Measurements from ENCODE around the gene ZNF385D.

ZNF385D gene

DNA sequence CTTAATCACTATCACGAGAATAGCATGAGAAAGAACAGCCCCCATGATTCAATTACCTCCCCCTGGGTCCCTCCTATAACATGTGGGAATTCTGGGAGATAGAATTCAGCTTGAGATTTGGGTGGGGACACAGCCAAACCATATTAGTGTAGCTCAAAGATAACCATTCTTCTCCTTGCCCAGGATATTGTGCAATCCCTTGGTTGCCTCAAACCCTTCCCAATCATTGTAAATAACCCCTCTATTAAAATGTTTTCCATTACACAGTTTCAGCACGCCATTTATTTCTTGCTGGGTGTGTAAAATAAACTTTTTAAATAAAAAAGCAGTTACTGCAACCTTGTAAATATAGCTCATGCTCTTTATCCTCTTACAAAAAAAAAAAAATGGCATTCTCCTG lies 47.7 kb downstream of the ZNF385D start:
- H3K36me3 Mint-ChIP-seq (ENCODE audit: insufficient read depth): no peaks in the 10 kb centered on the region
- no peaks in the 10 kb centered on the region for H3K27me3 Mint-ChIP-seq
- ATAC-seq (replicated peaks; ENCODE audit: extremely low read depth, poor library complexity, severe bottlenecking) (no peak), DNase-seq (ENCODE audit: low spot score in 2 of 2) (no peak)
- H3K27ac Mint-ChIP-seq (ENCODE audit: low read depth): no peak overlapping the region
- no peaks in the 10 kb centered on the region for H3K4me1 Mint-ChIP-seq
- H3K4me3 Mint-ChIP-seq: no peak overlapping the region
- H3K9me3 Mint-ChIP-seq: peaks cover 25% of the 10 kb centered on the region

DNA sequence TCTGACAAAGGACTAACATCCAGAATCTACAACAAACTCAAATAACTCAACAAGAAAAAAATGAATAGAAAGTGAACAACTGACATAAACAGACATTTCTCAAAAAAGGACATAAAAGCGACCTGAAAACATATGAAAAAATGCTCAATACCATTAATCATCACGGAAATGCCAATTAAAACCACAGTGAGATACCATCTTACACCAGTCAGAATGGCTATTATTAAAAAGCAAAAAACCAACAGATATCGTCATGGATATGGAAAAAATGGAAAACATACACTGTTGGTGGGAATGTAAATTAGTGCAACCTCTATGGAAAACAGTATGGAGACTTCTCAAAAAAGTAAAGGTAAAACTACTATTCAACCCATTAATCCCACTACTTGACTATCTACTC lies 53.3 kb downstream of the ZNF385D start:
- DNase-seq (ENCODE audit: low spot score in 2 of 2) (no peak), ATAC-seq (replicated peaks; ENCODE audit: extremely low read depth, poor library complexity, severe bottlenecking) (no peak)
- H3K9me3 Mint-ChIP-seq: peaks cover 17% of the 10 kb centered on the region
- no peaks in the 10 kb centered on the region for H3K4me1 Mint-ChIP-seq
- H3K27me3 Mint-ChIP-seq: no peaks in the 10 kb centered on the region
- H3K27ac Mint-ChIP-seq (ENCODE audit: low read depth): no peak overlapping the region
- no peaks in the 10 kb centered on the region for H3K36me3 Mint-ChIP-seq (ENCODE audit: insufficient read depth)
- no peak overlapping the region for H3K4me3 Mint-ChIP-seq

DNA sequence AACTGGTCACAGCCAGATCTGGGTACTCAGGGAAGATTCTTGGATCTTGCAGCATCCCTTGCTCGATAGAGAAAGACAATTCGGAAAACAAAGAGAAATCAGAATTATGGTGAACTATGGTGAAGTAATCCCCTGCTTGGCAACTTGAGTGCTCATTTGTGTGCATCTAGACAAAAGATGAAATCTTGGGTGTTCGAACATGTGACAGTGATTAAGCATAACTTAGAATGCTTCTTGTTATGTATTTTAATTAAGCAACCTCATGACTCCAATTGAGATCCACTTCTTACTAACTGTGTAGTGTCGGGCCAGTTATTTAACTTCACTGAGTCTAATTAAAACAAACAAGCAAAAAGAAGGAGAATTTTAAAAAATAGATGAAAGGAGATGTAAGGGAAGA lies 56.5 kb downstream of the ZNF385D start:
- peaks cover 29% of the 10 kb centered on the region for H3K9me3 Mint-ChIP-seq

DNA sequence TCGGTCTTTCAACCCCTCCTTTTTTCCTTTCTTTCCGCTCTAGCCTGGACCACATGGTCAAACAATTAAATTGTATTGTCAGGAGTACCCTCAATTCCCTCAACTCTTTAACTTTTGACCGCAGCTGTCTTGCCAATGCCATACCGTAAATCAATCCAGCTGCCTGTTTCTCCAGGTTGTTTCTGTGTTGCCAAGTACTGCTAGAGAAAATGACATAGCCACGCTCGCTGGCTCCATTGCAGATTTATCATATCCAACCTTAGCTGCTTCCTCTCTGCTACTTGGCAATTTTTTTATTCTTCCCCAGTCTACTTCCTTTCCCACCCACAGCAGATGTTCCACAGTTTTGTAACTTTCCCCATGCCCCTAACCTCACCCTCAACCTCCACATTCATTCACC lies 60.0 kb downstream of the ZNF385D start:
- DNase-seq (ENCODE audit: low spot score in 2 of 2): no peak
- Mint-ChIP-seq H3K9me3 (peaks cover 36% of the 10 kb centered on the region), H3K4me3 (no peak overlapping the region), H3K27ac (ENCODE audit: low read depth) (no peak overlapping the region), H3K36me3 (ENCODE audit: insufficient read depth) (no peaks in the 10 kb centered on the region), H3K27me3 (no peaks in the 10 kb centered on the region), H3K4me1 (no peaks in the 10 kb centered on the region)
- no peak for ATAC-seq (replicated peaks; ENCODE audit: extremely low read depth, poor library complexity, severe bottlenecking)

More for the DNA sequence above, 56.5 kb downstream of the ZNF385D start:
- ATAC-seq (replicated peaks; ENCODE audit: extremely low read depth, poor library complexity, severe bottlenecking): no peak
- Mint-ChIP-seq H3K36me3 (ENCODE audit: insufficient read depth) (no peaks in the 10 kb centered on the region), H3K27me3 (no peaks in the 10 kb centered on the region), H3K4me1 (no peaks in the 10 kb centered on the region), H3K4me3 (no peak overlapping the region), H3K27ac (ENCODE audit: low read depth) (no peak overlapping the region)
- no peak for DNase-seq (ENCODE audit: low spot score in 2 of 2)

- ATAC-seq (replicated peaks; ENCODE audit: extremely low read depth, poor library complexity, severe bottlenecking) (no peak), DNase-seq (ENCODE audit: low spot score in 2 of 2) (no peak)
- Mint-ChIP-seq H3K27ac (ENCODE audit: low read depth) (no peak overlapping the region), H3K9me3 (peaks cover 27% of the 10 kb centered on the region), H3K4me1 (no peaks in the 10 kb centered on the region), H3K27me3 (no peaks in the 10 kb centered on the region), H3K36me3 (ENCODE audit: insufficient read depth) (peaks cover 2% of the 10 kb centered on the region), H3K4me3 (no peak overlapping the region)
These were observed 68.8 kb downstream of the ZNF385D start for GRCh38 chr3:21682206-21682605.

DNA sequence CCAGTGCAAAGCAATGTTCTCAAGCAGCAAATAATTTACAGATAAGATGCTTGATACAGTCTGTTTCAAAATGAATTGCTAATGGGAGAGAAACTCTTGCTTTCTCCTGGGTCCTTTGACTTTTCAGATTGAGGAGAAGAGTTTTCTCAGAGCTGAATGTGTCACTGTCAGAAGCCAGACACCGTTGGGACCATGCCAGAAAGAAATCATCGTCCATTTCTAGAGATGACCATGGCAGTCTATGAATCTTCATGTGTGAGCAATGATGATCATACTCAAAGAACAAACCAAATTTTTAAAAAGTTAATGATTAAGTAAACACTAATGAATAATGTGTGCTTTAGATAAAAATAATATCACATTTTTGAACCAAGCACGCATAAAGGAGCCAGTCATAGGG lies 77.6 kb downstream of the ZNF385D start:
- Mint-ChIP-seq H3K4me3 (no peak overlapping the region), H3K9me3 (no peaks in the 10 kb centered on the region), H3K27ac (ENCODE audit: low read depth) (no peak overlapping the region), H3K36me3 (ENCODE audit: insufficient read depth) (no peaks in the 10 kb centered on the region), H3K27me3 (no peaks in the 10 kb centered on the region), H3K4me1 (no peaks in the 10 kb centered on the region)
- ATAC-seq (replicated peaks; ENCODE audit: extremely low read depth, poor library complexity, severe bottlenecking) (no peak), DNase-seq (ENCODE audit: low spot score in 2 of 2) (no peak)

DNA sequence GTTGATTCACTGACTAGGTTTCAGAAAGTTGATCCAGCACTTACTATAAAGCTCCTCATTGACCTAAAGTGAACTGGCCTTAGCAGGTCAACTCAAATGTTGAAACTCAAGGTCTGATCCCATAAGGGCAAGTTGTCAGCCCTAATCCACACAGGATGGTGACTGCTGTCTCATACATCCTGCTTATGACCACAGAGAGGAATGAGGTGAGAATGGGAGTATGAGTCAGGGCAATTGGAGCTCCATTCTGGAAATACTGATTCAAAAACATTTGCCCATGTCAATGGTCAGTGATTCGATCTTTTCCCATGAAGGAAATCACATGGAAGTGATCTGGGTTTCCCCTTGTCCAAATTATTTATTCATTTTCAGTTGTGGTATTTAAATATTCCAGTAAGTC lies 78.7 kb downstream of the ZNF385D start:
- no peaks in the 10 kb centered on the region for H3K4me1 Mint-ChIP-seq
- H3K9me3 Mint-ChIP-seq: no peaks in the 10 kb centered on the region
- DNase-seq (ENCODE audit: low spot score in 2 of 2) (no peak), ATAC-seq (replicated peaks; ENCODE audit: extremely low read depth, poor library complexity, severe bottlenecking) (no peak)
- no peak overlapping the region for H3K4me3 Mint-ChIP-seq
- no peaks in the 10 kb centered on the region for H3K36me3 Mint-ChIP-seq (ENCODE audit: insufficient read depth)
- no peaks in the 10 kb centered on the region for H3K27me3 Mint-ChIP-seq
- H3K27ac Mint-ChIP-seq (ENCODE audit: low read depth): no peak overlapping the region

GRCh38 chr3:21670386-21670785 lies 80.6 kb downstream of the ZNF385D start:
- no peak for ATAC-seq (replicated peaks; ENCODE audit: extremely low read depth, poor library complexity, severe bottlenecking)
- H3K9me3 Mint-ChIP-seq: no peaks in the 10 kb centered on the region
- H3K4me3 Mint-ChIP-seq: no peak overlapping the region
- no peaks in the 10 kb centered on the region for H3K4me1 Mint-ChIP-seq
- DNase-seq (ENCODE audit: low spot score in 2 of 2): no peak
- no peak overlapping the region for H3K27ac Mint-ChIP-seq (ENCODE audit: low read depth)
- no peaks in the 10 kb centered on the region for H3K27me3 Mint-ChIP-seq
- no peaks in the 10 kb centered on the region for H3K36me3 Mint-ChIP-seq (ENCODE audit: insufficient read depth)

- DNase-seq (ENCODE audit: low spot score in 2 of 2): no peak
- Mint-ChIP-seq H3K36me3 (ENCODE audit: insufficient read depth) (no peaks in the 10 kb centered on the region), H3K4me3 (no peak overlapping the region), H3K27me3 (no peaks in the 10 kb centered on the region), H3K4me1 (no peaks in the 10 kb centered on the region), H3K27ac (ENCODE audit: low read depth) (no peak overlapping the region), H3K9me3 (no peaks in the 10 kb centered on the region)
- no peak for ATAC-seq (replicated peaks; ENCODE audit: extremely low read depth, poor library complexity, severe bottlenecking)
These were observed 83.0 kb downstream of the ZNF385D start for GRCh38 chr3:21668012-21668411.

GRCh38 chr3:21665444-21666100 lies 85.4 kb downstream of the ZNF385D start:
- ATAC-seq (replicated peaks; ENCODE audit: extremely low read depth, poor library complexity, severe bottlenecking) (no peak), DNase-seq (ENCODE audit: low spot score in 2 of 2) (no peak)
- no peak overlapping the region for H3K4me3 Mint-ChIP-seq
- no peaks in the 10 kb centered on the region for H3K36me3 Mint-ChIP-seq (ENCODE audit: insufficient read depth)
- H3K27ac Mint-ChIP-seq (ENCODE audit: low read depth): no peak overlapping the region
- H3K4me1 Mint-ChIP-seq: no peaks in the 10 kb centered on the region
- no peaks in the 10 kb centered on the region for H3K9me3 Mint-ChIP-seq
- H3K27me3 Mint-ChIP-seq: no peaks in the 10 kb centered on the region

DNA sequence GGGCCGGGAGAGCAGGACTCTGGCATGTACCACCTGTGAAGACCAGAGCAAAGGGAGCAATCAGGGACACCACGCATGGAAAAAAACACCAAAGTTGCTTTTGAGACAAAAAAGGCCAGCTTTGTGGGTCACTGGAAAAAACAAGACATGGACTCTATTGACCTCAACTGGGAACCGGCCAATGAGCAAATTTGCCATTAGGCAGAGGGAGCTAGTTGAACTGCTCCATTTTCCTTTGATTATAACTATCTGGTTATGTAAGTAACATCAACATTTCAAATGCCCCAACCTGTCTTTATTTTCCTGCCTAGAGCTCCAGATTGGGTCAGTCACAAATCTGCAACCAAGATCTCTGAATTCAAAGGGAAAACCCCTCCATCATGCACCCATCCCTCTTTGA lies 86.0 kb downstream of the ZNF385D start:
- no peaks in the 10 kb centered on the region for H3K36me3 Mint-ChIP-seq (ENCODE audit: insufficient read depth)
- no peaks in the 10 kb centered on the region for H3K4me1 Mint-ChIP-seq
- ATAC-seq (replicated peaks; ENCODE audit: extremely low read depth, poor library complexity, severe bottlenecking): no peak
- DNase-seq (ENCODE audit: low spot score in 2 of 2): no peak
- H3K27me3 Mint-ChIP-seq: no peaks in the 10 kb centered on the region
- H3K4me3 Mint-ChIP-seq: no peak overlapping the region
- no peak overlapping the region for H3K27ac Mint-ChIP-seq (ENCODE audit: low read depth)
- H3K9me3 Mint-ChIP-seq: peaks cover 4% of the 10 kb centered on the region

GRCh38 chr3:21662403-21662802 lies 88.6 kb downstream of the ZNF385D start:
- ATAC-seq (replicated peaks; ENCODE audit: extremely low read depth, poor library complexity, severe bottlenecking) (no peak), DNase-seq (ENCODE audit: low spot score in 2 of 2) (no peak)
- Mint-ChIP-seq H3K4me3 (no peak overlapping the region), H3K4me1 (no peaks in the 10 kb centered on the region), H3K36me3 (ENCODE audit: insufficient read depth) (no peaks in the 10 kb centered on the region), H3K9me3 (peaks cover 14% of the 10 kb centered on the region), H3K27ac (ENCODE audit: low read depth) (no peak overlapping the region), H3K27me3 (no peaks in the 10 kb centered on the region)

DNA sequence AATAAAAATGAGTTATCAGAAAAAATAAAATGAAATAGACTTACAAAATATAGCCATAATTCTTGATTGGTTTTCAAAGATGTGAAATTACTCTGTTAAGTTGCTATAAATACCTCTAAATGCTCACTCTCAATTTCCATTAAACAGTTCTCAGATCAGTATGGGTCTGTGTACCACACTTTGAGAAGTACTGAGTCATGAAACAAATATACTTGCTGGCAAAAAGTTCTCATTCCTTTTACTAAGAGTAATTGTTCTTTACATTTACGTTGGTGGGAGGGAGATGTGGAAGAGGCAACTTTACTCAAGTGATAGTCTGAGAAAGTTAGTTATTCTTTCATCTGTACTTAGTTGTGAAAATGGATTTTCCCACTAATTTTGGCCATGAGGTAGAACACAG lies 96.3 kb downstream of the ZNF385D start:
- Mint-ChIP-seq H3K9me3 (peaks cover 17% of the 10 kb centered on the region), H3K27me3 (no peaks in the 10 kb centered on the region), H3K36me3 (ENCODE audit: insufficient read depth) (no peaks in the 10 kb centered on the region), H3K27ac (ENCODE audit: low read depth) (no peak overlapping the region), H3K4me1 (no peaks in the 10 kb centered on the region), H3K4me3 (no peak overlapping the region)
- ATAC-seq (replicated peaks; ENCODE audit: extremely low read depth, poor library complexity, severe bottlenecking) (no peak), DNase-seq (ENCODE audit: low spot score in 2 of 2) (no peak)

DNA sequence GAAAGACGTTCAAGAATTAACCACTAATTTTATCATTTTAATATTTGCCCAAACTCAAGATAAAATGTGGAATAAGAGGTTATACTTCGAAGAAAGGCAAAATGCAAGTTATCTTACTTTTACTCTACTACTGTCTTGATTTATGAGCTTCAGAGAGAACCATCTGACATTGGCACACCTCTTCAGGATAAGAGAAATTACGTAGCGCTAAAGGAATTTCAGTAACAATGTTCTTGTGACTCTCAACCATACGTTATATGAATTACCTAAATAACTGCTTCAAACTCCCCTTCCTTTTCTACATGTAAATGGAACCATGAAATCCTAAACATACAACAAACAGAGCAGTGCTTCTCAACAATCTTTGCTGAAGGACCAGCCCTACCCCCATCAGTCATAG lies 96.8 kb downstream of the ZNF385D start:
- H3K4me3 Mint-ChIP-seq: no peak overlapping the region
- no peak for ATAC-seq (replicated peaks; ENCODE audit: extremely low read depth, poor library complexity, severe bottlenecking)

More for the DNA sequence above, 96.8 kb downstream of the ZNF385D start:
- no peak for DNase-seq (ENCODE audit: low spot score in 2 of 2)
- no peaks in the 10 kb centered on the region for H3K27me3 Mint-ChIP-seq
- H3K4me1 Mint-ChIP-seq: no peaks in the 10 kb centered on the region
- H3K27ac Mint-ChIP-seq (ENCODE audit: low read depth): no peak overlapping the region
- H3K36me3 Mint-ChIP-seq (ENCODE audit: insufficient read depth): no peaks in the 10 kb centered on the region
- peaks cover 16% of the 10 kb centered on the region for H3K9me3 Mint-ChIP-seq

Data from central memory CD8-positive, alpha-beta T cell (primary cell).